Mesothelial cell of epicardium (in vitro differentiated cells): ENCODE measurements around the gene RDH14. TPM values are rescaled to one million over a fixed set of nuclear protein-coding genes. Genes with fewer than 3 reads are reported as not detected.

Experiments
- DNase-seq, 2 experiments: peaks; one replicate each; pipeline ENCODE4 v3.0.0; 2021; ENCODE audit warnings: low spot score in 2 of 2; ENCODE audit not compliant: unreplicated experiment in 2 of 2
- H3K27ac Mint-ChIP-seq: 2 replicates; pipeline ENCODE4 v1.8.0; 2021; ENCODE audit warnings: mixed read lengths
- H3K27me3 Mint-ChIP-seq: 2 replicates; pipeline ENCODE4 v1.8.0; 2021; ENCODE audit warnings: low read depth, mixed read lengths
- H3K36me3 Mint-ChIP-seq: 2 replicates; pipeline ENCODE4 v1.8.0; 2021; ENCODE audit warnings: mixed read lengths
- H3K4me1 Mint-ChIP-seq: 2 replicates; pipeline ENCODE4 v1.8.0; 2021; ENCODE audit warnings: mixed read lengths
- H3K4me3 Mint-ChIP-seq: 2 replicates; pipeline ENCODE4 v1.8.0; 2021; ENCODE audit warnings: mild to moderate bottlenecking, moderate library complexity, mixed read lengths
- H3K9me3 Mint-ChIP-seq: 2 replicates; pipeline ENCODE4 v1.8.0; 2021; ENCODE audit warnings: mixed read lengths
- CTCF ChIP-seq: fragments of 200-600 bp; sonication (generic); IDR thresholded peaks from one replicate; pipeline ENCODE4 v1.5.0; 2021; ENCODE audit warnings: antibody characterized with exemption; ENCODE audit not compliant: unreplicated experiment
- total RNA-seq: library from RNA; stranded (reverse); gene quantifications from 3 replicates; pipeline ENCODE4 v1.2.1, GENCODE V29; 2021

The RDH14 gene, protein sequence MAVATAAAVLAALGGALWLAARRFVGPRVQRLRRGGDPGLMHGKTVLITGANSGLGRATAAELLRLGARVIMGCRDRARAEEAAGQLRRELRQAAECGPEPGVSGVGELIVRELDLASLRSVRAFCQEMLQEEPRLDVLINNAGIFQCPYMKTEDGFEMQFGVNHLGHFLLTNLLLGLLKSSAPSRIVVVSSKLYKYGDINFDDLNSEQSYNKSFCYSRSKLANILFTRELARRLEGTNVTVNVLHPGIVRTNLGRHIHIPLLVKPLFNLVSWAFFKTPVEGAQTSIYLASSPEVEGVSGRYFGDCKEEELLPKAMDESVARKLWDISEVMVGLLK
- total RNA-seq, result 20.5 to 25.1 TPM (median 22.3 TPM) in 3 replicates

DNA sequence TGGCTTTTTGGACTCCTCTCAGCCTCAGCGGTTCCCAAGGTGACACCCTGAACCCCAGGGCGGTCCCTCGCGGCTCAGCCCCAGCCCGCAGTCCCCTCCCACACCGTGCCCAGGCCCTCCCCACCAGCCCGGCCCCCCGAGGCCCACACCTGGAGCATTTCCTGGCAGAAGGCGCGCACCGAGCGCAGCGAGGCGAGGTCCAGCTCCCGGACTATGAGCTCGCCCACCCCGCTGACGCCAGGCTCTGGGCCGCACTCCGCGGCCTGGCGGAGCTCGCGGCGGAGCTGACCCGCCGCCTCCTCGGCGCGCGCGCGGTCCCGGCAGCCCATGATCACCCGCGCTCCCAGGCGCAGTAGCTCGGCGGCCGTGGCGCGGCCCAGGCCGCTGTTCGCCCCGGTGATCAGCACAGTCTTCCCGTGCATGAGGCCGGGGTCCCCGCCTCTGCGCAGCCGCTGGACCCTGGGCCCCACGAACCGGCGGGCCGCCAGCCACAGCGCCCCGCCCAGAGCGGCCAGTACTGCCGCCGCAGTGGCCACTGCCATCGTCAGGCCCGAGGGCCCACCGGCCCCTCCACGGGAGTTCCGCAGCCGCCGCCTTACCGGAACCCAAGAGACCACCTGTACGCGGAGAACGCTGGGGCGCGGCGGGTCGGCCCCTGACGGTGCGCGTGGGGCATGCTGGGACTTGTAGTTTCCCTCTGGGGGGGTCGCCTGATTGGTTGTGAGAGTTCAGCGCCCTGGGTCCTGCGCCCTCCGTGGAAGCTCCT lies at the start of gene RDH14:
TSS of gene RDH14 (minus strand) at position 623 of the 766 bp plus-strand sequence. CDS start at position 542, 81 bp downstream.
- peaks cover 26% of the 10 kb centered on the region for H3K36me3 Mint-ChIP-seq
- peak within 1 kb of the TSS; percentile 97 for H3K27ac Mint-ChIP-seq
- H3K9me3 Mint-ChIP-seq, result peaks cover 7% of the 10 kb centered on the region

GRCh38 chr2:18610090-18610489 lies 49.6 kb upstream of the RDH14 start:
- no peak for TF ChIP-seq CTCF
- no peaks in the 10 kb centered on the region for H3K36me3 Mint-ChIP-seq
- no peak overlapping the region for H3K4me3 Mint-ChIP-seq
- H3K27me3 Mint-ChIP-seq, result peaks cover 6% of the 10 kb centered on the region
- peaks cover 14% of the 10 kb centered on the region for H3K4me1 Mint-ChIP-seq
- DNase-seq, result no peak
- H3K9me3 Mint-ChIP-seq, result no peaks in the 10 kb centered on the region
- H3K27ac Mint-ChIP-seq, result no peak overlapping the region

More for the DNA sequence above, at the start of gene RDH14:
- DNase-seq, result peak; percentile 83 to 95
- Mint-ChIP-seq H3K4me3 (peak within 1 kb of the TSS; percentile 94), H3K4me1 (peaks cover 40% of the 10 kb centered on the region), H3K27me3 (no peaks in the 10 kb centered on the region)
- TF ChIP-seq CTCF, result no peak

DNA sequence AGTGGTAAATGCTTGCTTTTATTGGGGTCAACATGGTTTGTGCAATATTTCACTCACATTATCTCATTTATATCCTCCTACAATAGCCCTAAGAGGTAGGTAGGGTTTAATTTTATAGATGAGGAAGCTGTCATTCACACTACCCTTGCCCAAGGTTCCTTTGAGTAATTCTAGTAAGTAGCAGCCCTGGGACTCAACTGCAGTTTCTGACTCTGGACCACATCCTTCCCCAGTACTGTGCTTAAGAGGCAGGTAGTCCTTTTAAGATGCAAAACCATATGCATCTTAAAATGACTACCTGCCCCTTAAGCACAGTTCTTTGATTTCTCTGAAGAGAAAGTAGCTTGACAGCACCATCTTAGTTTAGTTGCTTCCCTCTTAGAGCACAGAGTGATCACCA lies 44.7 kb upstream of the RDH14 start:
- no peak overlapping the region for H3K27ac Mint-ChIP-seq
- no peaks in the 10 kb centered on the region for H3K9me3 Mint-ChIP-seq
- peaks cover 14% of the 10 kb centered on the region for H3K4me1 Mint-ChIP-seq
- H3K4me3 Mint-ChIP-seq, result no peak overlapping the region
- TF ChIP-seq CTCF, result no peak
- H3K27me3 Mint-ChIP-seq, result peaks cover 5% of the 10 kb centered on the region
- no peak for DNase-seq
- H3K36me3 Mint-ChIP-seq, result no peaks in the 10 kb centered on the region

DNA sequence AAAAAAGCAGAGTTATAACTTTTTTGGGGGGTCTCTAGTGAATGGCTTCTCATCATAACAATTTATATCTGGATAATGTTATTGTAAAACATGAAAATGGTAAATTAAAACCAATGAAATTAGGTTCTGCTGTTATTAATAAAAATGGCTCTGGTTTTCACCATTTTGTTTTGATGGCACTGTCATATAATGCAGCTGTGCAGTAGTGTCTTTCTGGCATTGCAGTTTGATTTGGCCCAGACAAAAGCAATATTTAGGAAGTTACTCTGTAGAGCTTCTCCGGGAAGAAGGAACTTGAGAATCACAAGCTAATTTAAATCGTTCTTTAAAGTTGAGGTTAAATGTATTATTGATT lies 44.1 kb upstream of the RDH14 start:
- no peak for DNase-seq
- Mint-ChIP-seq H3K9me3 (no peaks in the 10 kb centered on the region), H3K4me1 (peaks cover 14% of the 10 kb centered on the region), H3K27ac (no peak overlapping the region), H3K4me3 (no peak overlapping the region), H3K36me3 (no peaks in the 10 kb centered on the region), H3K27me3 (peaks cover 5% of the 10 kb centered on the region)
- TF ChIP-seq CTCF, result no peak

GRCh38 chr2:18603854-18604530 lies 43.5 kb upstream of the RDH14 start:
- no peak for TF ChIP-seq CTCF
- Mint-ChIP-seq H3K4me1 (peaks cover 14% of the 10 kb centered on the region), H3K4me3 (no peak overlapping the region), H3K36me3 (no peaks in the 10 kb centered on the region), H3K27ac (peak overlapping the region; percentile 35), H3K9me3 (no peaks in the 10 kb centered on the region), H3K27me3 (peaks cover 5% of the 10 kb centered on the region)
- DNase-seq, result no peak
